B cell (primary cell): ENCODE data around the gene HLA-B. TPM values are rescaled to one million over a fixed set of nuclear protein-coding genes. Genes with fewer than 3 reads are reported as not detected.
A peak's percentile ranks its signal among the peaks of the same experiment; 100 is the strongest.

Experiments
- ATAC-seq: fragments of 200-7000 bp; cut with Tn5 transposase; one replicate; pipeline ENCODE4 v1.10.0; 2021; ENCODE audit warnings: low read depth, mild to moderate bottlenecking, moderate number of reproducible peaks, moderate library complexity
- CTCF ChIA-PET: fragments of 350-600 bp; sonication (Branson Sonifier 250); formaldehyde crosslinking; loops from one replicate; lab custom pipeline; 2021; ENCODE audit warnings: antibody characterized with exemption, inconsistent platforms; lab: Charles Lee
- POLR2A ChIA-PET: fragments of 350-600 bp; sonication (Branson Sonifier 250); formaldehyde crosslinking; loops from one replicate; lab custom pipeline; 2021; ENCODE audit warnings: antibody characterized with exemption; lab: Charles Lee
- DNase-seq: peaks from one replicate; pipeline ENCODE4 v3.0.0; 2013
- H2AFZ ChIP-seq: 2 replicates; pipeline ENCODE4 v1.6.1; 2012; ENCODE audit warnings: mild to moderate bottlenecking, low read depth, low read length; ENCODE audit not compliant: insufficient read depth, poor library complexity, severe bottlenecking
- H3K27ac ChIP-seq, 2 donors: 1 replicate in 1 of 2; 2 replicates in 1 of 2; pipeline ENCODE4 v1.5.1; 2012 to 2013; ENCODE audit warnings: low read length in 2 of 2, mild to moderate bottlenecking in 2 of 2, moderate library complexity in 1 of 2
- H3K27me3 ChIP-seq, 4 experiments: fragments of 200-600 bp in 1 of 4; sonication (generic) in 1 of 4; replicated peaks in 1 of 4; 1 replicate in 2 of 4; 2 replicates in 2 of 4; pipeline versions ENCODE4 v1.6.1 to v1.7.0; 2013 to 2016; ENCODE audit warnings: low read length in 3 of 4, mild to moderate bottlenecking in 2 of 4, mixed read lengths in 1 of 4, moderate library complexity in 1 of 4; ENCODE audit not compliant: insufficient read depth in 4 of 4, control insufficient read depth in 3 of 4; ENCODE audit errors: control extremely low read depth in 1 of 4
- H3K36me3 ChIP-seq, 2 experiments: replicated peaks in 1 of 2; 1 replicate in 1 of 2; 2 replicates in 1 of 2; pipeline versions ENCODE4 v1.6.1 to v1.7.1; 2013; ENCODE audit warnings: low read length in 1 of 2; ENCODE audit not compliant: insufficient read depth in 2 of 2, control insufficient read depth in 1 of 2; ENCODE audit errors: control extremely low read depth in 1 of 2, extremely low read depth in 1 of 2
- H3K4me1 ChIP-seq, 2 donors: fragments of 200-600 bp in 1 of 2; sonication (generic) in 1 of 2; 1 replicate in 1 of 2; 2 replicates in 1 of 2; pipeline versions ENCODE4 v1.5.1 to v1.6.1; 2013 to 2017; ENCODE audit warnings: low read length in 2 of 2; ENCODE audit not compliant: control insufficient read depth in 2 of 2, insufficient read depth in 2 of 2
- H3K4me2 ChIP-seq: replicated peaks from 2 replicates; pipeline ENCODE3; 2012; ENCODE audit warnings: mild to moderate bottlenecking, low read depth, low read length; ENCODE audit not compliant: poor library complexity, severe bottlenecking
- H3K4me3 ChIP-seq, 5 experiments: fragments of 200-600 bp in 1 of 5; sonication (generic) in 1 of 5; 1 replicate in 3 of 5; 2 replicates in 2 of 5; pipeline versions ENCODE4 v1.5.1 to v1.7.0; 2011 to 2016; ENCODE audit warnings: low read length in 4 of 5, mild to moderate bottlenecking in 4 of 5, low read depth in 2 of 5, control low read depth in 1 of 5, moderate library complexity in 1 of 5; ENCODE audit not compliant: insufficient read depth in 1 of 5; ENCODE audit errors: control extremely low read depth in 1 of 5, extremely low read depth in 1 of 5
- H3K79me2 ChIP-seq: fragments of 200-600 bp; sonication (generic); one replicate; pipeline ENCODE4 v1.6.0; 2016; ENCODE audit warnings: low read length; ENCODE audit not compliant: control insufficient read depth, insufficient read depth
- H3K9ac ChIP-seq: fragments of 200-600 bp; sonication (generic); 2 replicates; pipeline ENCODE4 v1.6.1; 2017; ENCODE audit warnings: mild to moderate bottlenecking, low read length, moderate library complexity
- H3K9me3 ChIP-seq, 3 donors: one replicate each; pipeline versions ENCODE4 v1.6.1 to v1.7.1; 2013; ENCODE audit warnings: low read length in 2 of 3; ENCODE audit not compliant: control insufficient read depth in 2 of 3, insufficient read depth in 1 of 3; ENCODE audit errors: control extremely low read depth in 1 of 3
- H4K20me1 ChIP-seq: 2 replicates; pipeline ENCODE4 v1.6.0; 2012; ENCODE audit warnings: mild to moderate bottlenecking, low read length; ENCODE audit not compliant: insufficient read depth, control insufficient read depth, poor library complexity, severe bottlenecking
- H3K27ac Mint-ChIP-seq: one replicate; pipeline ENCODE4 v1.8.0; 2021; ENCODE audit warnings: mixed read lengths
- H3K27me3 Mint-ChIP-seq: one replicate; pipeline ENCODE4 v1.8.0; 2021; ENCODE audit warnings: mixed read lengths
- H3K4me1 Mint-ChIP-seq: one replicate; pipeline ENCODE4 v1.8.0; 2021; ENCODE audit warnings: mixed read lengths
- H3K4me3 Mint-ChIP-seq: one replicate; pipeline ENCODE4 v1.8.0; 2021; ENCODE audit warnings: mixed read lengths
- H3K9me3 Mint-ChIP-seq: one replicate; pipeline ENCODE4 v1.8.0; 2022; ENCODE audit warnings: mixed read lengths; ENCODE audit not compliant: insufficient read depth
- CTCF ChIP-seq: fragments of 200-600 bp; IDR thresholded peaks from one replicate; pipeline ENCODE4 v1.8.0; 2022; ENCODE audit warnings: antibody characterized with exemption, mild to moderate bottlenecking
- EZH2 ChIP-seq: IDR thresholded peaks from 2 replicates; pipeline ENCODE4 v1.6.1; 2012; ENCODE audit warnings: borderline replicate concordance, low read depth, mild to moderate bottlenecking, moderate library complexity, low read length; ENCODE audit not compliant: insufficient read depth, poor library complexity, severe bottlenecking
- WGBS: methylation state at CpG from one replicate; pipeline ENCODE4 v1.1.5; 2013; ENCODE audit warnings: missing lambda C conversion rate; ENCODE audit not compliant: insufficient coverage; 5-methylcytosine and 5-hydroxymethylcytosine counted together
- intact Hi-C: fragments of 100-400 bp; cut with micrococcal nuclease; formaldehyde crosslinking; loops from one replicate; pipeline ENCODE4 v1.10.0; 2022
- polyA plus RNA-seq: library from polyadenylated mRNA; depleted of rRNA; stranded (reverse); fragments of >200 nt; gene quantifications from 2 replicates; pipeline ENCODE4 v1.2.3, GENCODE V29; 2012
- total RNA-seq, 2 donors: library from RNA; stranded (reverse); fragments of 120-200 nt in 1 of 2; gene quantifications; 1 replicate in 1 of 2; 2 replicates in 1 of 2; pipeline versions ENCODE4 v1.2.3 to v1.2.4, GENCODE V29; 2013 to 2022

HLA-B gene
- total and polyA plus RNA-seq, 2 donors (not counting 1 experiment from before 2014, with no cell fraction given) = 4,028 to 7,345 TPM

GRCh38 chr6:31353384-31353945, 3.5 kb downstream of the HLA-B start:
- ATAC-seq (no peak), DNase-seq (peak; percentile 48)
- H4K20me1 ChIP-seq = peaks cover 60% of the 10 kb centered on the region
- no peaks in the 10 kb centered on the region for H3K9me3 ChIP-seq
- TF ChIP-seq EZH2 = no peak
- no peak for TF ChIP-seq CTCF
- H3K27ac Mint-ChIP-seq = peak overlapping the region; percentile 29
- WGBS = 66% methylated on average over 5 of the region's 6 CpGs
- H3K79me2 ChIP-seq = peaks cover 54% of the 10 kb centered on the region
- peak overlapping the region; percentile 33 for H3K9ac ChIP-seq
- peak overlapping the region; percentile 99 for H3K4me3 Mint-ChIP-seq
- H3K36me3 ChIP-seq = peaks cover 2 to 36% of the 10 kb centered on the region in 2 experiments
- H3K4me1 ChIP-seq = peaks cover 58 to 62% of the 10 kb centered on the region in 2 donors
- peak overlapping the region; percentile 92 for H3K4me2 ChIP-seq
- H2AFZ ChIP-seq = no peak overlapping the region
- ChIA-PET CTCF (interaction anchor here (0.7 to 4.2 kb wide), 3 partner anchors 13 to 156 kb away, joined by 3 to 21 read pairs (median 3); no protein-coding TSS in a partner anchor), POLR2A (interaction anchor here (0.7 to 1.6 kb wide), 5 partner anchors 13 to 509 kb away, joined by 3 to 9 read pairs (median 6); no protein-coding TSS in a partner anchor)
- intact Hi-C loops = loop anchor here (5.0 to 10.0 kb wide), 2 partner anchors 46 to 739 kb away; partner anchors contain the start of genes MRPS18B and PPP1R10
- H3K27me3 ChIP-seq = no peaks in the 10 kb centered on the region
- peaks cover 74% of the 10 kb centered on the region for H3K4me1 Mint-ChIP-seq
- no peak overlapping the region for H3K27ac ChIP-seq
- H3K27me3 Mint-ChIP-seq = no peaks in the 10 kb centered on the region
- H3K4me3 ChIP-seq = peak overlapping the region in 4 of 5 experiments; percentile 4 to 98 (median 55)
- no peaks in the 10 kb centered on the region for H3K9me3 Mint-ChIP-seq
